Upper lobe of left lung (tissue), 4 donors: ENCODE data around the gene TAC1.

Experiments used
- CTCF ChIP-seq, 6 experiments: fragments of 450-650 bp in 4 of 6; fragments of 200-600 bp in 2 of 6; sonication (generic) in 2 of 6; IDR thresholded peaks; one replicate each; pipeline ENCODE4 v1.5.1; 2016 to 2019; ENCODE audit warnings: antibody characterized with exemption in 6 of 6
- EP300 ChIP-seq, 4 donors: sonication (generic); formaldehyde crosslinking; IDR thresholded peaks; one replicate each; pipeline ENCODE4 v1.5.1; 2017; ENCODE audit warnings: antibody characterized with exemption in 4 of 4, control low read depth in 2 of 4
- POLR2AphosphoS5 ChIP-seq, 2 donors: sonication (generic); formaldehyde crosslinking; IDR thresholded peaks; one replicate each; pipeline ENCODE4 v1.5.1; 2017; ENCODE audit warnings: antibody characterized with exemption in 2 of 2

DNA sequence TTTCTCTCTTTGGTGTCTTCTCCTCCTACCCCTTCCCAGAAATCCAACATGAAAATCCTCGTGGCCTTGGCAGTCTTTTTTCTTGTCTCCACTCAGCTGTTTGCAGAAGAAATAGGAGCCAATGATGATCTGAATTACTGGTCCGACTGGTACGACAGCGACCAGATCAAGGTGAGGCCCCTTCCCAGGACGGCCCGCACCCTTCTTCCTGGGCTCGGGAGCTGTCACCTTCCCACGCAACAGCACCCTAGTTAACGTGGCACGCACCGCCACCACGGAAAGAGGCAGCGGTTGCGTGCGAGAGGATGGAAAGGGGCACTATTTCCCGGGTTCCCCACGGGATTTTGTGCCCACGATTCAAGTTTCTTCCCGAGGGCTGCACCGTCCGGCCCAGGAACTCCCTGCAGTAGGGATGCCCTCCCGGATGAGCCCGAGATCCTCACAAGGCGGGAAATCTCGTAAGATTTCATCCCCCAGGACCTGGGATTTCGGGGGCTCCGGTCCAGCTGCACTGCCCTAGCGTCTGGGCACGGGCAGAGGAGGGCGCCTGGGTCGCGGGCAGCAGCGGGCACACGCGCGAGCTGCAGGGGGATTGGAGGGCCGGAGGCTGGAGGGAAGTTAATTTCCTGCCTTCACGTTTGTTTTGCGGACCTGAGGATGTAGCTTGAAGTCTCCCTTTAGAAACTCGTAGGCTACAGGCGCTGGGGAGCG is 834 bp downstream of the TAC1 start:
- TF ChIP-seq CTCF (IDR thresholded peaks at IDR 0.05) (no peak), POLR2AphosphoS5 (IDR thresholded peaks at IDR 0.05) (no peak), EP300 (IDR thresholded peaks at IDR 0.05) (no peak)
